ENCODE measurements around the gene CCS.
"Not testable (repeated sequence)": the region's sequence is repeated elsewhere in the genome, so short reads cannot be mapped to it uniquely, and the experiment has no call there.

Gene CCS

DNA sequence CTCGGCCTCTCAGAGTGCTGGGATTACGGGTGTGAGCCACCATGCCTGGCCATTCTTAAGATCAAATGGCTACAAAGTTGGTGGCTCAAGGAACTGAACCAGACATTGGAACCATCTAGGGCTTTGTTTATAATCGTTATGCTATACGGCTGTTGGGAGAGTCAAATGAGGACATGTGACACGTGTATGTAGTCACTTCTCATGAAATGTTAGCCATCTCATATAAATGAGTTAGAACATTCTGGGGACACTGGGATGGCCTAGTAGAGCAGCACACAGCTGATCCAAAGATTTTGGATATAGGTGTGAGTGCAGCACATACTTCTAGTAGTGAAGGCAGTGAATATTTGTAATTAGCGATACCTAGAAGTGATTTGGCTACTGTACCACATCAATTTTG lies 38.9 kb downstream of the CCS start:
- no peak for DNase-seq

DNA sequence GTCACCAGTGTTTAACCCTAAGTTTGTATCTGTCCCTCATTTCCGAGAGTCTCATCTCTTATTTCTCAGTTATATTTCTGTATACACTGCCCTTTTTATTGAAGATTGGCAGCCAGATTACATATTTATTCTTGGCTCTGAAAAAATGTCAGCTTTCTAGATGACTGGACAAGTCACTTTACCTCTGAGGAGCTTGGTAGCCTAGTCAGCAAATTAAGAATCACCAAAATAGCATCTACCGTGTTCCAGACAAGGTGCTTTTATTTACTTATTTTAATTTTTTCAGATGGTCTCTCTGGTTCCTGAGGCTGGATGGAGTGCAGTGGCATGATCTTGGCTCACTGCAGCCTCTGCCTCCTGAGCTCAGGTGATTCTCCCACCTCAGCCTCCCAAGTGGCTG lies 40.0 kb downstream of the CCS start:
- no peak for DNase-seq

DNA sequence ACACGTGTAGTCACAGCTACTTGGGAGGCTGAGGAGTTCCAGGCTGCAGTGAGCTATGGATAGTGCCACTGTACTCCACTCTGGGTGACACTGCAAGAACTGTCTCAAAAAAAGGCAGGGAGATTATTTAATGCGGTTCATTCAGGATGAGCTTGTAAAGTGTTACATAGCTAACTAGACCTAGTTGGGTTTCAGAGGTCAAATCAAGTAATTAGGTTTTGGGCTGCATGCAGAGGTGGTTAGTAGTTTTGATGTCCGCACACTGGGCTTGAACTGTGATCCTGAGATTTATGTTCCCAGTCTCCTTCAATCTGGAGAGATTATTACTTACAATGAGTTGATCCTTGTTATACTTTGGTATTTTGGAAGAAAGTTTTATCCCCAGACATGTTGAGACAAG lies 43.4 kb downstream of the CCS start:
- no peak for DNase-seq

DNA sequence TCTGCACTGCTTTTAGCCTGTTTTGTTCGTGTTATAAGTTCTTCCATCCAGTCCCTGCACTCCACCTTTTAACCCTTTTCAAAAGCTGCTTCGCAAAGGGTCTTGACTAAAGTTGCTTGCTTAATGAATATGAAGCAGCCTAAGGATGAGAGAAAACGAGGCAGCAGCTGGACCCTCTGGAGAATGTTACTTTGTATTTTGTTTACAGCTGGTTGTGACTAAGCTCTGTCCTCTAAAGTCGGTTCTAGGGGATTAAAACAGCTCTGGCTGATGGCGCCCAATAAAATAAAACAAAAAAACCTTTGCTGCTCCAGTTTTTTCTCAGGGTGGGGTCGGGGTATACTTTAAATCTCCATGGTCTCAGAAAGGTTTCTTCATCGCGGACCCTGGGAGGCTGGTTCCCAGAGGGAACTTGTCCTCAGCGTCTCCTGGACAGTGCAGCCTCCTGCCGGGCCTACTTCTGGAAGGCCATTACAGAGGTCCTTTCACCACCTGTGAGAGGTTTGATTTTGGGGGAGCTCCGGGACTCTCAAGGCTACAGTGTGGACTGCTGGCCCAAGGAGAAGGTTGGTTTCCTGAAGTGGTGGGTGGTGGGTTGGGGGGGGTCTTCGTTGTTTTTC lies 44.7 kb downstream of the CCS start:
- DNase-seq, result no peak

DNA sequence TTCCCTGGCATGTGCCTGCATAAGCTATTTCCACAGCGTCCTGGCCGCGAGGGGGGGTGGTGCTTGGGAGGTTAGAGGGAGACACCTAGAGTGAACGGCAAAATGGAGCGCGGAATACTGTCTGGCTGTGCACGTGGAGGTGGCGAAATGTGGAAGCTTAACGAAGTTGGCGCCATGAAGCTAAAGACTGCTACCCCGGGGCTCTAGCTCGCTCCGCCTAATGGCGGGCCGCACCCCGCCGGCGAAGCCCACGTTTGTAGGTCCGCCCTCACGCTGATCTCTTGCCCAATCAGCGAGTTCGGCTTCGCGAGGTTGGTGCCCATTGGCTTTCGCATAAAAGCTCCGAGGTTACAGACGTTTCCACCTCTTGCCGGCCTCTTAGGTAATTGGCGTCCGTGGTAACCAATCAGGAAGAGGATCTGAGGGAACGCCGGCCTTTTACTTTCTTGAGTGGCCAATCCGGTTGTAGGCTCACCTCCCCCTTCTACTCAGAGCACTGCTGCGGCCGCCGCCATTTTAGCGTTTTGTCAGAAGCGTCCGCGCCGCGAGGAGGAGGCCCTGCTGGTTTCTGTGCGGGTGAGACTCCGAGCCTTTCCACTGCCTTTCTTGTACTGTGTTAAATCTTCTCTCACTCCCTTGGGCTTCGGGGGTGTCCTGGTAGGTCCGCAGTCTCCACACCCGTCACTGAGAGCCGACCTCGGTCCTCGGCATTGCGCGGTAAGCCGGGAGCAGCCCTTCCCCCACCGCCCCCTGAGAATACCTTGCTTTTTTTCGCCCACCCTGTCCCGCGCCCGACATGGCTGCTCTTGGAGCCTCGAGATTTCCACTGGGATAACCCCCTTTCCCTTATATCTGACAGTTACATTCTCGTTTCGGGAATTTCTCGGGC lies 45.4 kb downstream of the CCS start, which contains the start of gene RBM4:
Gene RBM4 (plus strand): TSS at position 527 of the 889 bp plus-strand sequence. CDS start 1,009 bp downstream, outside the sequence.
- DNase-seq, result peak; percentile 89

DNA sequence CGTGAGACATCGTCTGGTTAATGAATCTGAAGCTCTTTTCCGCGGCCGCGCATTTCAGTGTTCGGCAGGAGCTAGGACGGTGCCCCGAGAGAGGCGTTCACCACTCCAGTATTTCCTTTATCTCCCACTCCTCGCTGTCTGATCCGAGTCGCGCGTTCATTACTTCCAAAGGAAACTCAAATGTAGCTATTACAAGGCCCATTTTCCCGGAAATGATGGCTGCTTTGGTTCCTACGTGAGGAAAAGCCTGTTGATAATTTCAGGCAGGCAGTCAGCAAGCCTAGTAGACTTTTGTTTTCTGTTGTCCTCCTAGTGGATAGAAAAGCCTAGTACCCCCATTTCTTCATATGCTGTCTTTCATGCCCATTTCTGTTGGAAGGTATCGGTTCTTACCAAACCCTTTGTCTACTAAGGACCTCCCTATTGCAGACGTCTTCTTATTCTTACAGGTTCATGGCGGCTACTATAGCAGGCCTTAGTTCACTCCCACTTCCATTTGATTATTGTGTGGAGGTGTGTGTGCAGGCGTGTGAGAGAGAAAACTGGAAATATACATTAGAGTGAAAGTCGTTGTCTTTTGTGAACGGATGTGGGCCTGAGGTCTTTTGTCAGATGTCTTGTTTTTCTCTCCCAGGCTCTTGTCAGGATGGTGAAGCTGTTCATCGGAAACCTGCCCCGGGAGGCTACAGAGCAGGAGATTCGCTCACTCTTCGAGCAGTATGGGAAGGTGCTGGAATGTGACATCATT lies 46.3 kb downstream of the CCS start:
- no peak for DNase-seq

DNA sequence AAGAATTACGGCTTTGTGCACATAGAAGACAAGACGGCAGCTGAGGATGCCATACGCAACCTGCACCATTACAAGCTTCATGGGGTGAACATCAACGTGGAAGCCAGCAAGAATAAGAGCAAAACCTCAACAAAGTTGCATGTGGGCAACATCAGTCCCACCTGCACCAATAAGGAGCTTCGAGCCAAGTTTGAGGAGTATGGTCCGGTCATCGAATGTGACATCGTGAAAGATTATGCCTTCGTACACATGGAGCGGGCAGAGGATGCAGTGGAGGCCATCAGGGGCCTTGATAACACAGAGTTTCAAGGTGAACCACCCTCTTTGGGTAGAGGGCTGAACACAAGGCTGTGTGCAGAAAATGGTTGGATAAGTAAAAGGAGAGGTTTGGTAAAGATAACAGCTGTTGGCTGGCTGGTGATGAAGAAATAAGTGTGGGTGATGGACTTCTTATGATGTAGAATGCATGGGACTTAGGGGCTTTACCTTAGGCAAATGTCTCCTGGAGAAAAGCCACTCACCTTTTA lies 46.9 kb downstream of the CCS start:
- DNase-seq, result not testable (repeated sequence)

DNA sequence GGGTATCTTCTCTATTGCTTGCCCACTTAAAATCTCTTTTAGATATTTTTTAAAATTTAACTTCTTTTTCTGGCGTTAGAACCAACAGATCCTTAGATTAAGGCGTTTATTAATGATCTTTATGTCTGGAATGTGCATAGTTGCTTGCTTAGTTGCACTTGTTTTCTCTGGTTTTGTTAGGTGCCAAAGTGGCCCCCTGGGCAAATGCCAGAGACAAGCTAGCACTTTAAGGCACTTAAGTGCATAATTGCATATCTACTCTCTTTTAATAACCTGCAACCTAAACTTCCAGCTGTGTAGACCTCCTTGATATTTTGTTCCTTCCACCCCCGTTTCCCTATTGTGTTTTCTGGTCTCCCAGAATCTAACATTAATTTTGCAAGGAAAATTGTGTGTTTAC lies 48.8 kb downstream of the CCS start:
- no peak for DNase-seq

DNA sequence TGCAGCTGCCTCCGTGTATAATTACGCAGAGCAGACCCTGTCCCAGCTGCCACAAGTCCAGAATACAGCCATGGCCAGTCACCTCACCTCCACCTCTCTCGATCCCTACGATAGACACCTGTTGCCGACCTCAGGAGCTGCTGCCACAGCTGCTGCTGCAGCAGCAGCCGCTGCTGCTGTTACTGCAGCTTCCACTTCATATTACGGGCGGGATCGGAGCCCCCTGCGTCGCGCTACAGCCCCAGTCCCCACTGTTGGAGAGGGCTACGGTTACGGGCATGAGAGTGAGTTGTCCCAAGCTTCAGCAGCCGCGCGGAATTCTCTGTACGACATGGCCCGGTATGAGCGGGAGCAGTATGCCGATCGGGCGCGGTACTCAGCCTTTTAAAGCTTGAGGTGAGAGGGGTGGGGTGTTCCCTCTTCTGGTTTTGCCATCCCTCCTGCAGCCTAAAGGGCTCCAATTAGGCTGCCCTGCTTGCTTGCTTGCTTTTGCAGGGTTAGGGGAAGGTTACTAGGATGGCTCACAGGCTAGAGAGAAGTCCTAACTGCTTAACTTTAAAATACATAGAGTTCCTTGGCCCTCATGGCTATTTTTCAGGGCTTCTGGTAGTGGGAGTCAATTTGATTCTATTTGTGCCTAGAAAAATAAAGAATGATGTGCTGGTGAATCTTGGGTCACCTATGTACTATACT lies 50.9 kb downstream of the CCS start:
- DNase-seq, result no peak

DNA sequence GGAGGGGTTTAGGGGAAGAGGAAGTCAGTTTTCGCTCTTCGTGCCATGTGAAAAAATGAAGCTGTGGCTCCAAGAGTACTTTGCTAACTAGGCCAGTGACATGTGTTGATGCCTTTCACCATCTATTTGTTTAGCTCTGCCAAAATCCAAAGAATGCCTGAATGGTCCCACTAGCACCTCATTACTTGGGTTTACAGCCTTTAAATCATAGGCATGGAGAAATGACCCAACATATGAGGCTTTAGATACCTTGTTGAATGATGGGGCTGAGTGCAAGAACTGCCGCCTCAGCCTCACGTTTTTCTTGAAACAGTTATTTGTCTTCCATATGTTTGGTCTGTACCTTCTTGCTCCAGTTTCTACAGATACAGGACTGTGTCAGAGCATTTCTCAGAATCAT lies 53.8 kb downstream of the CCS start:
- DNase-seq, result no peak

DNA sequence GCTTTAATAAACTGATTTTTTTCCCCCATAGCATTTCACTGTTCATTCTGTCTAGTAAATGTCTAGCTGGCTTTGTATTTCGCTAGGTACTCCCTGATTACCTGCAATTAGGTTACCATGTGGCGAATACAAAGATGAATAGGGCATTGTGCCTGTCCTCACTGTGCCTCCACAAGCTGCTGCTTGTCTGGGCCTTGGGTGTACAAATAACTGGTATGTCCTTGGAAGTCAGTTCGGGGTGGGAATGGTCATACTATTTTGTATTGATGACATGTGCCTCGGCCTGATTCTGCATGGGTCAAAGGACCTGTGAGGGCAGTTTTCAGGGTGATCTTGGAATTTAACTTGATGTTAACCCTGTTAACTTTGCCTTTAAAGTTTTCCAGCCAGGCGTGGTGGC lies 56.9 kb downstream of the CCS start:
- no peak for DNase-seq

DNA sequence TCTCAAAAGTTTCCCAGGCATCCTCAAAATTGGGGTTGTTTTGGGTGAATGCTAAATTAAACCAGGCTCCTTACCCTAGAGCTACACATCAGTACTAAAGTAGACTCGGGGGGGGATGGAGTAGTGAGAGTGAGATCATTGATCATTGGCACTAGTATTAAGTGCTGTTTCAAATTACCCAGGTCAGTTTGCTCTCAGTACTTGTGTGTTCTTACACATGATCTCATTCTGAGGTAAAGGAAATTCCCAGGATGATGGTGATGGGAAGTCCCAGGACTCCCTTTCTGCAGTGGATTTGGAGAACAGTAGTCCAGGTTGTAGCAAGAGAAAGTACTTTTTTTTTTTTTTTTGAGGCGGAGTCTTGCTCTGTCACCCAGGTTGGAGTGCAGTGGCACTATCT lies 58.0 kb downstream of the CCS start:
- DNase-seq, result no peak

DNA sequence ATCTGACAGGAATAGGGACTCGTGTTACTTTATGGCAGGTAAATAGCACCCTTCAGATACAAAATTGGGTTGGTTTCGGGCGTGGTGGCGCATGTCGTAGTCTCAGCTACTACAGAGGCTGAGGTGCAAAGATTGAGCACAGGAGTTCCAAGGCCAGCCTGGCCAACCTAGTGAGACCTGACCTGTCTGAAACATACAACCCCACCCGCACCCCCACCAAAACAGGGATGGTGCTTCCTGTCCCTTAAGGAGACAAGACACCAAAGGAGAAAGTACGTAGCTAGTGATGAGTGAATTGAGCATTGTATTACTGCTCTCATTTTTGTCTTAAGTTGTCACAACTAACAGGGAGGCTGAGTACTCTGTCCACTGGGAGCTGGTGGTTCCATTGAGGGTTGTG lies 59.7 kb downstream of the CCS start:
- no peak for DNase-seq

DNA sequence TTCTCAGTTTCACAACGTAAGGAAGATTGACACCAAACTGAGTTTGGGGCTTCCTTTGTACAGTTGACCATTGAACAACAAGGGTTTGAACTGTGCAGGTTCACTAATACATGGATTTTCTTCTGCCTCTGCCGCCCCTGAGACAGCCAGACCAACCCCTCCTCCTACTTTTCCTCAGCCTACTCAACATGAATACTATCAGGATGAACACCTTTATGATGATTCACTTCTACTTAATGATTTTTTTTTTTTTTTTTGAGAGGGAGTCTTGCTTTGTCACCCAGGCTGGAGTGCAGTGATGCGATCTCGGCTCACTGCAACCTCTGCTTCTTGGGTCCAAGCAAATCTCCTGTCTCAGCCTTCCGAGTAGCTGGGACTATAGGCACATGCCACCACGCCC lies 60.1 kb downstream of the CCS start:
- no peak for DNase-seq

Measured in activated CD4-positive, CD25-positive, alpha-beta regulatory T cell treated with anti-CD3 and anti-CD28 coated beads, Interleukin-2, amount 50 U/mL, for 72 hours (primary cell).